Measurements from ENCODE around the gene SLIT3.

DNA sequence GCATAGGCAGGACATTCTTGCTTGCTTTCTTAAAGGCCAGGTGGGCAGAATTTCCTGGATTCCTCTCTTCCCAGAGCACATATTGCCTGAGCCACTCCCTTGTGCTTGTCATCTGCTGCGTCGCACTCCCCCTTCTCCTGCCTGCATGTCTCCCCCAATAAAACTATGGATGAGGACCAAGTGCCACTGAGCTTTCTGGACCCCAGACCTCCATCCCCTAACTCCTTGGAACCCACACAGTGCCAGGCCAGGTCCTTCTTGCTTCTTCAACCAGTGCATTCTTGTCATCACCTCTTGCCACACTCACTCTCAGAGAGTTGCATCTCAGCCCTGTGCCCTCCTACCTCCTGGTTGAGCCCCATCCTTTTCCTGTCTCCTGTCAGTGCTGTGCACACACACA, 563.9 kb downstream of the SLIT3 start:
- TF ChIP-seq RNF2 (IDR thresholded peaks at IDR 0.05) (no peak), ZNF24 (IDR thresholded peaks at IDR 0.05) (no peak), TBL1XR1 (IDR thresholded peaks at IDR 0.05; ENCODE audit: low read length in 2 of 2) (no peak), RBM25 (IDR thresholded peaks at IDR 0.05; ENCODE audit: low read depth, low read length, severe bottlenecking) (no peak), ZNF707 (CRISPR knock-in tag; conservative IDR thresholded peaks at IDR 0.05) (no peak)
- TF ChIP-seq, protein P1, sequence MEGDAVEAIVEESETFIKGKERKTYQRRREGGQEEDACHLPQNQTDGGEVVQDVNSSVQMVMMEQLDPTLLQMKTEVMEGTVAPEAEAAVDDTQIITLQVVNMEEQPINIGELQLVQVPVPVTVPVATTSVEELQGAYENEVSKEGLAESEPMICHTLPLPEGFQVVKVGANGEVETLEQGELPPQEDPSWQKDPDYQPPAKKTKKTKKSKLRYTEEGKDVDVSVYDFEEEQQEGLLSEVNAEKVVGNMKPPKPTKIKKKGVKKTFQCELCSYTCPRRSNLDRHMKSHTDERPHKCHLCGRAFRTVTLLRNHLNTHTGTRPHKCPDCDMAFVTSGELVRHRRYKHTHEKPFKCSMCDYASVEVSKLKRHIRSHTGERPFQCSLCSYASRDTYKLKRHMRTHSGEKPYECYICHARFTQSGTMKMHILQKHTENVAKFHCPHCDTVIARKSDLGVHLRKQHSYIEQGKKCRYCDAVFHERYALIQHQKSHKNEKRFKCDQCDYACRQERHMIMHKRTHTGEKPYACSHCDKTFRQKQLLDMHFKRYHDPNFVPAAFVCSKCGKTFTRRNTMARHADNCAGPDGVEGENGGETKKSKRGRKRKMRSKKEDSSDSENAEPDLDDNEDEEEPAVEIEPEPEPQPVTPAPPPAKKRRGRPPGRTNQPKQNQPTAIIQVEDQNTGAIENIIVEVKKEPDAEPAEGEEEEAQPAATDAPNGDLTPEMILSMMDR (IDR thresholded peaks at IDR 0.05 in 2 of 3, conservative IDR thresholded peaks at IDR 0.05 in 1 of 3; ENCODE audit: insufficient read depth in 2 of 3, low read depth in 1 of 3, low read length in 3 of 3), result no peak
- TF ChIP-seq, protein P2, sequence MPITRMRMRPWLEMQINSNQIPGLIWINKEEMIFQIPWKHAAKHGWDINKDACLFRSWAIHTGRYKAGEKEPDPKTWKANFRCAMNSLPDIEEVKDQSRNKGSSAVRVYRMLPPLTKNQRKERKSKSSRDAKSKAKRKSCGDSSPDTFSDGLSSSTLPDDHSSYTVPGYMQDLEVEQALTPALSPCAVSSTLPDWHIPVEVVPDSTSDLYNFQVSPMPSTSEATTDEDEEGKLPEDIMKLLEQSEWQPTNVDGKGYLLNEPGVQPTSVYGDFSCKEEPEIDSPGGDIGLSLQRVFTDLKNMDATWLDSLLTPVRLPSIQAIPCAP (CRISPR knock-in tag; IDR thresholded peaks at IDR 0.05; ENCODE audit: borderline replicate concordance), result no peak
- TF ChIP-seq, protein P3, sequence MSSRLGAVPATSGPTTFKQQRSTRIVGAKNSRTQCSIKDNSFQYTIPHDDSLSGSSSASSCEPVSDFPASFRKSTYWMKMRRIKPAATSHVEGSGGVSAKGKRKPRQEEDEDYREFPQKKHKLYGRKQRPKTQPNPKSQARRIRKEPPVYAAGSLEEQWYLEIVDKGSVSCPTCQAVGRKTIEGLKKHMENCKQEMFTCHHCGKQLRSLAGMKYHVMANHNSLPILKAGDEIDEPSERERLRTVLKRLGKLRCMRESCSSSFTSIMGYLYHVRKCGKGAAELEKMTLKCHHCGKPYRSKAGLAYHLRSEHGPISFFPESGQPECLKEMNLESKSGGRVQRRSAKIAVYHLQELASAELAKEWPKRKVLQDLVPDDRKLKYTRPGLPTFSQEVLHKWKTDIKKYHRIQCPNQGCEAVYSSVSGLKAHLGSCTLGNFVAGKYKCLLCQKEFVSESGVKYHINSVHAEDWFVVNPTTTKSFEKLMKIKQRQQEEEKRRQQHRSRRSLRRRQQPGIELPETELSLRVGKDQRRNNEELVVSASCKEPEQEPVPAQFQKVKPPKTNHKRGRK (tag; IDR thresholded peaks at IDR 0.05), result no peak
